NCI-H2081 treated with DMSO at 0.1 percent for 48 hours (cell line): ENCODE results near the gene SYT8.

Experiments
- DNase-seq: peaks from one replicate; lab custom pipeline; 2025; lab: John Stamatoyannopoulos, UW

SYT8 gene

GRCh38 chr11:1832211-1832919 is 2.4 kb upstream of the SYT8 start:
- DNase-seq, result no peak

- DNase-seq, result no peak
Observed at GRCh38 chr11:1832920-1833295, 1.9 kb upstream of the SYT8 start.

GRCh38 chr11:1834062-1834610 is 654 bp upstream of the SYT8 start:
- no peak for DNase-seq

- no peak for DNase-seq
Observed at GRCh38 chr11:1835671-1836010, 851 bp downstream of the SYT8 start.

GRCh38 chr11:1836011-1836945 is 1.5 kb downstream of the SYT8 start:
- DNase-seq, result no peak

GRCh38 chr11:1837171-1838076 is 2.6 kb downstream of the SYT8 start:
- no peak for DNase-seq

- no peak for DNase-seq
Observed at GRCh38 chr11:1838077-1838425, 3.3 kb downstream of the SYT8 start.

GRCh38 chr11:1838426-1839144 is 3.8 kb downstream of the SYT8 start, which contains the start of gene TNNI2:
Gene TNNI2 (plus strand): TSS chr11:1838981. CDS start chr11:1839697, 716 bp downstream.
- DNase-seq, result no peak

GRCh38 chr11:1839204-1839923 is 4.6 kb downstream of the SYT8 start:
- no peak for DNase-seq

- DNase-seq, result no peak
Observed at GRCh38 chr11:1839924-1840779, 5.4 kb downstream of the SYT8 start.

- DNase-seq, result no peak
Observed at GRCh38 chr11:1840780-1841480, 6.1 kb downstream of the SYT8 start.

GRCh38 chr11:1841511-1842148 is 6.8 kb downstream of the SYT8 start:
- no peak for DNase-seq

GRCh38 chr11:1842149-1843097 is 7.6 kb downstream of the SYT8 start:
- no peak for DNase-seq

GRCh38 chr11:1843098-1843473 is 8.3 kb downstream of the SYT8 start:
- DNase-seq, result no peak

- no peak for DNase-seq
Observed at GRCh38 chr11:1843796-1844195, 9.0 kb downstream of the SYT8 start.

- no peak for DNase-seq
Observed at GRCh38 chr11:1844221-1845094, 9.7 kb downstream of the SYT8 start.

- DNase-seq, result no peak
Observed at GRCh38 chr11:1845095-1845429, 10.3 kb downstream of the SYT8 start.
